NT2/D1 (cell line): ENCODE data around the gene KRT10.

Experiments
- YY1 ChIP-seq: IDR thresholded peaks from 2 replicates; pipeline ENCODE4 v1.6.1; 2011; ENCODE audit not compliant: insufficient read length, insufficient read depth
- ZNF274 ChIP-seq: IDR thresholded peaks from 2 replicates; pipeline ENCODE4 v1.6.1; 2011; ENCODE audit warnings: mild to moderate bottlenecking, low read depth, low read length

- no peak for TF ChIP-seq YY1
- TF ChIP-seq ZNF274: no peak
Measured at GRCh38 chr17:40859536-40859935, 37.1 kb upstream of the KRT10 start.
